ENCODE data around the gene ANKRD11.
"Not testable (repeated sequence)": the region's sequence is repeated elsewhere in the genome, so short reads cannot be mapped to it uniquely, and the experiment has no call there.

The ANKRD11 gene

GRCh38 chr16:89277049-89277448 is 213.3 kb downstream of the ANKRD11 start:
- no peak for FAIRE-seq

GRCh38 chr16:89275837-89276720 is 214.3 kb downstream of the ANKRD11 start:
- no peak for FAIRE-seq

- FAIRE-seq = no peak
Observed at GRCh38 chr16:89275284-89275584, 215.1 kb downstream of the ANKRD11 start.

GRCh38 chr16:89274561-89275283 is 215.6 kb downstream of the ANKRD11 start:
- no peak for FAIRE-seq

DNA sequence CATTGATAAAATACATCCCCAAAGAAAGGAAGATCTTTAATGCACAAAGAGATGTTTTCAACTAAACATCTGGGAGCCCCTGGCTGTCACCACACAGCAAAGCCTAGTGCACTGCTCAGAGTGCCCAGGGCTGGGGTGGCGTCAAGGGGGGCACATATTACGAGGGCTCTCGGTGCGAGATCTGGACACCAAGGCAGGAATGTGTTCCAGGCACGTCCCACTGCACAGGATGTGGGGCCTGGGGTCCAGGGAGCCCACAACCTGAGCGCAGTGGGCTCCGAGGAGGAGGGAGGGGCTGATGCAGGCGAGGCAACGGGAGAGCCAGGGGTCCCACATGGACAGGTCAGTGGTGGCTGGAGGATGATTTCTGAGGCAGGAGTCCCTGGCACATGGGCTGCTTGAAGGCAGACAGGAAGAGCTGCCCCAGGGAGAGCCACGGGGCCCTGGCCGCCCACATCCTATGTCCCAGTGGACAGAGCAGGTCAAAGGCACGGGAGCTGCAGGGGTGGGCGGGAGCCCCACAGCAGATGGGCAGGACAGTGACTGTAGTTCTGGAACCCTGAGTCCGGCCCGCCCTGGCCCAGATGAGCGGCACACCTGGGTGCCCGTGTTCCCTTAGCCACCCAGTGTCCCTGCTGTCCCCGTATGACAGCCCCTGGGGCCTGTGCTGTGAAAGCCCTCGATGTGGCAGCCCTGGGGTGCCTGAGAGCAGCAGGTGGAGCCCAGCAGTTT is 216.5 kb downstream of the ANKRD11 start:
- FAIRE-seq = no peak

- no peak for FAIRE-seq
Observed at GRCh38 chr16:89272631-89273030, 217.7 kb downstream of the ANKRD11 start.

DNA sequence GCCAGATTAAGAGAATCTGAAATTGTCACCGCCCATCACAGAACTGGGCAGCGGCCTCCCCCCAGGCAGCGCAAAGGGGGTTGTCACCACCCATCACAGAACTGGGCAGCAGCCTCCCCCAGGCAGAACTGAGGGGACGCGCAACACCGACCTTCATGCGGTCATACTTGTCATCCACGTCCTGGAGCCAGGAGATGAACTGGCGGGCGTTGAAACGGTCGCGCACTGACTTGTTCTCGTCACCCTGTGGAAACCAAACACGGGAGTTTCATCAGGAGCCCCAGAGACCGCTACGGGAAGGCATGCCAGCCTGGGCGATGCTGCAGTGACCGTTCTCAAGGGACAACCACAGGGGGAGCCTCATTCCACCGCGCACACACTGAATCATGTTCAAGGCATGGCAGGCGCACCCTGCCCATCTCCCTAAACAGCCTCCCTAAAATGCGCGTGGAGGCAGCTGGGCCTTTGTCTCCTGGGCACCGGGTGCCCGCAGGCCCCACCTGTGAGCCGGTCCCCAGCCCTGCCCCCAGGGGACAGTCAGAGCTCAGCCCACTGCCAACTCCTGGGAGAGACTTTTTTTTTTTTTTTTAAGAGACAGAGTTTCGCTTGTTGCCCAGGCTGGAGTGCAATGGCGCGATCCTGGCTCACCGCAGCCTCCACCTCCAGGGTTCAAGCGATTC is 219.6 kb downstream of the ANKRD11 start:
- FAIRE-seq = no peak

GRCh38 chr16:89269805-89270665 is 220.3 kb downstream of the ANKRD11 start:
- no peak for FAIRE-seq

GRCh38 chr16:89268987-89269735 is 221.2 kb downstream of the ANKRD11 start:
- FAIRE-seq = no peak

GRCh38 chr16:89268585-89268984 is 221.8 kb downstream of the ANKRD11 start:
- FAIRE-seq = no peak

DNA sequence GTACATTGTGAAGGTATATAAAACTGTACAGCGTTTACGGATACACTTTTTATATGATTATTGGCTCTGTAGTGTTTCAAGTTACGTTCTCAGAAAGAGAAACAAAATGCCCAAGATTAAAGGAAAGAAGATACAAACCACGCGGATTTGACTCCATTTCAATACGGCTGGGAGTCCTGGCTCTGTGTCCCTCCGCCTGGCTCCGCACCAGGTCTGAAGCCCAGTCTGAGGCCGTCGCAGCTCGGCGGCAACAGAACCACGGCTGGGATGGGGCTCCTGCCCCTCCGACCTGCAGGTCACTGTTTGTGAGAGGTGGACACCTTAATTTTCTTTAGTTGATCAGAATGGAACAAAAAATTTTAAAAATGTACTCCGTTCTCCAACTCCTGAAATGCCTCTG is 222.6 kb downstream of the ANKRD11 start:
- not testable (repeated sequence) for FAIRE-seq

DNA sequence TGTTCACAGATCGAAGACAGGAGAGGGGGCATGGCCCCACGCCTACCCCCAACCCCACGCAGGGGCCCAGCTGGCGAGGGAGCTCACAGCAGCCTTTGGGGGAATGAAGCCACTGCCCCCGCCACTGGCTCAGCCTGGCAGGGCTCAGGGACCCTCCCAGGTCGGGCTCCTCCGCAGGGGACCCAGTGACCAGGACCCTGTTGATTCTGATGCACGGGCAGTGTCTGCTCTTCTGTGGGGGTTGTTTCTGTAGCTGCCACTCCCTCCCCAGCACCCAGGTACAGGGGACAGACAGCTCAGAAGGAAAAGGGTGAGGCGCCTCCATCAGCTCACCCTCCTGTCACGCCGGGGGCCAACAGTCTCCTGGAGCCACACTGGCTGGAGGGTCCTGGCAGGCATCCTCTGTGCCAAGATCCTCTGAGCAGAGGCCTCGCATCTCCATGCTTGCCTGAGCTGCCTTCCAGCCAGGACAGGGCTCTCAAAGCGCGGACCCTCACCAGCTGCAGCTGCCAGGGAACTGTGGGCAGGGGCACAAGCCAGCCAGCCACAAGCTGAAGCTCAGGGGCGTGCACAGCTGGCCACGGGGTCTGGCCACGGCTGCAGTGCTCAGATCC is 223.7 kb downstream of the ANKRD11 start:
- FAIRE-seq = no peak

DNA sequence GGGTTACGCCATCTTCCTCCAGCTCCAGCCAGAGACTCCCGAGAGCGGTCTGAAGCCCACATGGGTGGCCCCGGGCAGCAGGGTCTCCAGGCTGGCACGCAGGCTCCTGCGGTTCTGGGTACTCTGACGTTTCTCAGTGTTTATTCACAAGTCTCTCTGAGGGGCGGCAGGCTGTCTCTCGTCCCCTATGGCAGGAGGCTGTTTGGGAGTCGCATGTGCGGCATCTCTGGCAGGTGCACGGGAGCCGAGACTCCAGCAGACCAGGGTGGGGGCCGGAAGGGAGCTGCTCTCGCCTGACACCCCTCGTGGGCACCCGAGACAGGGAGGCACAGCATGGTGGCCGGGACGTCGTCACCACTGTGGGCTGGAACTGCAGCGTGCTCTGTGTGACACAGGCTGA is 224.7 kb downstream of the ANKRD11 start:
- no peak for FAIRE-seq

- FAIRE-seq = no peak
Observed at GRCh38 chr16:89264800-89265550, 225.4 kb downstream of the ANKRD11 start.

GRCh38 chr16:89261691-89262563 is 228.4 kb downstream of the ANKRD11 start:
- no peak for FAIRE-seq

DNA sequence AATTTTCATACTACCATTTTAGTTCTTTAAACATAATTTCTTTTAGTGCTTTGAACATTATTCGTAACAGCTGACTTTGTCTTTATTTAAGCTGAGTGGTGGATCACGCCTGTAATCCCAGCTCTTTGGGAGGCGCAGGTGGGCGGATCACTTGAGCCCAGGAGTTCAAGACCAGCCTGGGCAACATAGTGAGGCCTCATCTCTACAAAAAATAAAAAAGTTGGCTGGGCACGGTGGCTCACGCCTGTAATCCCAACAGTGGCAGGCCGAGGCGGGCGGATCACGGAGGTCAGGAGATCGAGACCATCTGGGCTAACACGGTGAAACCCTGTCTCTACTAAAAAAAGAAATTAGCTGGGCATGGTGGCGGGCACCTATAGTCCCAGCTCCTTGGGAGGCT is 230.5 kb downstream of the ANKRD11 start:
- FAIRE-seq = not testable (repeated sequence)

- no peak for FAIRE-seq
Observed at GRCh38 chr16:89257757-89258465, 232.4 kb downstream of the ANKRD11 start.

DNA sequence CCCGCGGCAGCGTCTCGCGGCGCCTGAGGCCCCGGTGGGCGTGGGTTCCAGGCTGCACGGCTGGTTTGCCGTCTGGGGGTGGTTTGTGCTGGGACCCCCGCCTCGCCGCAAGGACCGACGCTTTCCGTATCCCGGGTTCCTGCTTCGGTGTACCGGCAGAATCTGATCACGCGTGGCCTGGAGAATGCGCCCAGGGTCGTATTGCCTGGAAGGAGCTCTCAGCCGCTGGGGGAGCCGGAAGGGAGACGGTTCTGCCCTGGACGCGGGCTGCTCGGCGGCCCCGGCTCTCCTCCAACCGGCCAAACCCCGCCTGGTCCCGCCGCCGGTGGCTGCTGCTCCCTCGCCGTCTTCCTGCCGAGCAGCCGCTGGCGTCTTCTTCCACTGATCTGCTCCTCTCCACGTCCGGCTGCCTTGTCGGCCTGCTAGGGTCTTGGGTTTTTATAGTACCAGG is 233.1 kb downstream of the ANKRD11 start:
- FAIRE-seq = no peak
